HFFc6 (cell line): ENCODE data around the gene FARSB. TPM values are rescaled to one million over a fixed set of nuclear protein-coding genes. Genes with fewer than 3 reads are reported as not detected.

Experiments used
- DNase-seq: peaks from one replicate; pipeline ENCODE4 v3.0.0-alpha.2; 2018
- H3K27ac Mint-ChIP-seq: 2 replicates; pipeline ENCODE4 v1.8.0; 2020; ENCODE audit warnings: mild to moderate bottlenecking, mixed read lengths
- H3K27me3 Mint-ChIP-seq: 2 replicates; pipeline ENCODE4 v1.8.0; 2021; ENCODE audit warnings: mild to moderate bottlenecking, moderate library complexity, mixed read lengths; ENCODE audit not compliant: insufficient read depth
- H3K36me3 Mint-ChIP-seq: 2 replicates; pipeline ENCODE4 v1.8.0; 2021; ENCODE audit warnings: low read depth, mixed read lengths
- H3K4me1 Mint-ChIP-seq: 2 replicates; pipeline ENCODE4 v1.8.0; 2020; ENCODE audit warnings: low read depth, mixed read lengths
- H3K4me3 Mint-ChIP-seq: 2 replicates; pipeline ENCODE4 v1.8.0; 2020; ENCODE audit warnings: mild to moderate bottlenecking, moderate library complexity, mixed read lengths
- H3K9me3 Mint-ChIP-seq: 2 replicates; pipeline ENCODE4 v1.8.0; 2020; ENCODE audit warnings: mild to moderate bottlenecking, mixed read lengths
- CTCF ChIP-seq: fragments of 200-600 bp; sonication (generic); IDR thresholded peaks from 2 replicates; pipeline ENCODE4 v1.5.0; 2021; ENCODE audit warnings: antibody characterized with exemption, mild to moderate bottlenecking
- total RNA-seq, 6 experiments: library from RNA; stranded (reverse); fragmentation: NEBNext Ultra II Directional; extraction: Animal tissue kit (Norgen Biotek cat#: 25700); gene quantifications; 2 replicates in 1 of 6; 3 replicates in 5 of 6; pipeline ENCODE4 v1.2.3, GENCODE V29; 2021

The FARSB gene
- total RNA-seq, 6 experiments from 2014 or later = 42.5 to 55.9 (median 51.9) TPM

- no peak overlapping the region for H3K4me3 Mint-ChIP-seq
- TF ChIP-seq CTCF = no peak
- H3K36me3 Mint-ChIP-seq = no peaks in the 10 kb centered on the region
- DNase-seq = no peak
- H3K27ac Mint-ChIP-seq = no peak overlapping the region
- H3K9me3 Mint-ChIP-seq = no peaks in the 10 kb centered on the region
- H3K27me3 Mint-ChIP-seq = peaks cover 4% of the 10 kb centered on the region
- no peaks in the 10 kb centered on the region for H3K4me1 Mint-ChIP-seq
Measured at GRCh38 chr2:222525811-222526210, 130.1 kb downstream of the FARSB start.

- no peak for TF ChIP-seq CTCF
- Mint-ChIP-seq H3K9me3 (no peaks in the 10 kb centered on the region), H3K27ac (no peak overlapping the region), H3K4me1 (no peaks in the 10 kb centered on the region), H3K4me3 (no peak overlapping the region), H3K27me3 (peaks cover 4% of the 10 kb centered on the region), H3K36me3 (no peaks in the 10 kb centered on the region)
- no peak for DNase-seq
Measured at GRCh38 chr2:222523783-222524544, 131.9 kb downstream of the FARSB start.

- no peak for DNase-seq
- no peak overlapping the region for H3K27ac Mint-ChIP-seq
- no peak for TF ChIP-seq CTCF
Measured at GRCh38 chr2:222522082-222522481, 133.8 kb downstream of the FARSB start.

GRCh38 chr2:222521099-222521498 is 134.8 kb downstream of the FARSB start:
- Mint-ChIP-seq H3K27ac (no peak overlapping the region), H3K36me3 (no peaks in the 10 kb centered on the region), H3K4me1 (no peaks in the 10 kb centered on the region), H3K9me3 (no peaks in the 10 kb centered on the region), H3K4me3 (no peak overlapping the region), H3K27me3 (peaks cover 4% of the 10 kb centered on the region)
- no peak for TF ChIP-seq CTCF
- DNase-seq = no peak

More at GRCh38 chr2:222522082-222522481, 133.8 kb downstream of the FARSB start:
- Mint-ChIP-seq H3K4me3 (no peak overlapping the region), H3K4me1 (no peaks in the 10 kb centered on the region), H3K36me3 (no peaks in the 10 kb centered on the region), H3K9me3 (no peaks in the 10 kb centered on the region), H3K27me3 (peaks cover 4% of the 10 kb centered on the region)

Other genes starting within 250 kb of the FARSB start
- not detected for gene SGPP2, start 231.5 kb downstream of the FARSB start, total RNA-seq
- gene MOGAT1, start 15.6 kb upstream of the FARSB start, total RNA-seq = not detected
- gene ACSL3, start 204.9 kb upstream of the FARSB start, total RNA-seq = 100 to 1,000 TPM in 1 of 6 experiments, 10 to 100 TPM in 5; 64.5 to 119 (median 87.8) TPM